AG09309 (cell line): Measurements from ENCODE around the gene NFE2L1.
A peak's percentile ranks its signal among the peaks of the same experiment; 100 is the strongest.
"Not testable (repeated sequence)": the region's sequence is repeated elsewhere in the genome, so short reads cannot be mapped to it uniquely, and the experiment has no call there.

ENCODE experiments used
- DNase-seq: peaks from one replicate; pipeline ENCODE4 v3.0.0-alpha.2; 2010; ENCODE audit warnings: low read depth
- H3K4me3 ChIP-seq: 2 replicates; pipeline ENCODE4 v1.5.1; 2011; ENCODE audit warnings: mild to moderate bottlenecking, low read depth, low read length, moderate library complexity; ENCODE audit not compliant: control insufficient read depth
- CTCF ChIP-seq: IDR thresholded peaks from 2 replicates; pipeline ENCODE4 v1.5.1; 2011; ENCODE audit warnings: mild to moderate bottlenecking, low read depth, low read length, inconsistent platforms; ENCODE audit not compliant: insufficient read depth, control insufficient read depth; ENCODE audit errors: missing control alignments

The NFE2L1 gene

GRCh38 chr17:48030531-48030930, 17.6 kb upstream of the NFE2L1 start:
- TF ChIP-seq CTCF = no peak
- no peak for DNase-seq
- no peak overlapping the region for H3K4me3 ChIP-seq

GRCh38 chr17:48031966-48032365, 16.2 kb upstream of the NFE2L1 start:
- no peak for TF ChIP-seq CTCF

GRCh38 chr17:48034734-48035133, 13.4 kb upstream of the NFE2L1 start:
- H3K4me3 ChIP-seq, DNase-seq: not testable (repeated sequence)

More at GRCh38 chr17:48031966-48032365, 16.2 kb upstream of the NFE2L1 start:
- no peak overlapping the region for H3K4me3 ChIP-seq
- no peak for DNase-seq

- no peak for TF ChIP-seq CTCF
- peak overlapping the region; percentile 64 for H3K4me3 ChIP-seq
- DNase-seq = no peak
Observed at GRCh38 chr17:48036693-48037035, 11.5 kb upstream of the NFE2L1 start.

GRCh38 chr17:48037036-48037837, 10.9 kb upstream of the NFE2L1 start, which contains the start of gene COPZ2:
COPZ2 (minus strand) TSS chr17:48037797; CDS start chr17:48037777, 20 bp downstream.
- TF ChIP-seq CTCF = peak; percentile 78
- peak within 1 kb of the TSS; percentile 64 for H3K4me3 ChIP-seq
- DNase-seq = no peak

- no peak for TF ChIP-seq CTCF
- H3K4me3 ChIP-seq = peak overlapping the region; percentile 48
- DNase-seq = no peak
Observed at GRCh38 chr17:48037838-48038323, 10.3 kb upstream of the NFE2L1 start.

GRCh38 chr17:48038687-48039086, 9.5 kb upstream of the NFE2L1 start:
- no peak for DNase-seq
- no peak overlapping the region for H3K4me3 ChIP-seq
- no peak for TF ChIP-seq CTCF
